ENCODE measurements around the gene KIF9.

DNA sequence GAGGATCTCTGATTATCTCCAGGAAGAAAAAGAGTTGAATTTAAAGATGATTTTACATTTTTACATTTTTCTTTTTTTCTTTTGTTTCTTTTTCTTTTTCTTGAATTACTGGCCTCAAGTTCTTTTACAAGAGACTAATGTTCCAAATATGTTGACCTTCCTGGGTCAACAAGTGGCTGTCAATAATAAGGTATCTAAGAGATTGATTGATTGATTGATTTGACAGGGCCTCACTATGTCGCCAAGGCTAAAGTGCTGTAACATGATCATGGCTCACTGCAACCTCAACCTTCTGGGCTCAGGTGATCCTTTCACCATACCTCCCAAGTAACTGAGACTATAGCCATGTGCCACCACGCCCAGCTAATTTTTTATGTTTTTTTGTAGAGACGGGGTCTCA is 44.6 kb downstream of the KIF9 start:
- TF ChIP-seq, protein P1, sequence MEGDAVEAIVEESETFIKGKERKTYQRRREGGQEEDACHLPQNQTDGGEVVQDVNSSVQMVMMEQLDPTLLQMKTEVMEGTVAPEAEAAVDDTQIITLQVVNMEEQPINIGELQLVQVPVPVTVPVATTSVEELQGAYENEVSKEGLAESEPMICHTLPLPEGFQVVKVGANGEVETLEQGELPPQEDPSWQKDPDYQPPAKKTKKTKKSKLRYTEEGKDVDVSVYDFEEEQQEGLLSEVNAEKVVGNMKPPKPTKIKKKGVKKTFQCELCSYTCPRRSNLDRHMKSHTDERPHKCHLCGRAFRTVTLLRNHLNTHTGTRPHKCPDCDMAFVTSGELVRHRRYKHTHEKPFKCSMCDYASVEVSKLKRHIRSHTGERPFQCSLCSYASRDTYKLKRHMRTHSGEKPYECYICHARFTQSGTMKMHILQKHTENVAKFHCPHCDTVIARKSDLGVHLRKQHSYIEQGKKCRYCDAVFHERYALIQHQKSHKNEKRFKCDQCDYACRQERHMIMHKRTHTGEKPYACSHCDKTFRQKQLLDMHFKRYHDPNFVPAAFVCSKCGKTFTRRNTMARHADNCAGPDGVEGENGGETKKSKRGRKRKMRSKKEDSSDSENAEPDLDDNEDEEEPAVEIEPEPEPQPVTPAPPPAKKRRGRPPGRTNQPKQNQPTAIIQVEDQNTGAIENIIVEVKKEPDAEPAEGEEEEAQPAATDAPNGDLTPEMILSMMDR (IDR thresholded peaks at IDR 0.05 in 2 of 3, conservative IDR thresholded peaks at IDR 0.05 in 1 of 3; ENCODE audit: borderline replicate concordance in 1 of 3, insufficient read depth in 1 of 3, low read depth in 2 of 3, low read length in 2 of 3): no peak
- TF ChIP-seq POLR2AphosphoS5 (IDR thresholded peaks at IDR 0.05; ENCODE audit: low read depth, low read length): no peak
- no peak for TF ChIP-seq MAX (IDR thresholded peaks at IDR 0.05)
- no peak for TF ChIP-seq RAD21 (IDR thresholded peaks at IDR 0.05; ENCODE audit: low read depth)
- TF ChIP-seq ZFX (IDR thresholded peaks at IDR 0.05): no peak
